ENCODE results near the gene KLF9. TPM values are rescaled to one million over a fixed set of nuclear protein-coding genes. Genes with fewer than 3 reads are reported as not detected.

The KLF9 gene
- total and polyA plus RNA-seq, 9 of the 15 experiments (the other 6 are each of a cell fraction or from before 2014, with no cell fraction given), result 3.3 to 11.9 (median 6.9) TPM

DNA sequence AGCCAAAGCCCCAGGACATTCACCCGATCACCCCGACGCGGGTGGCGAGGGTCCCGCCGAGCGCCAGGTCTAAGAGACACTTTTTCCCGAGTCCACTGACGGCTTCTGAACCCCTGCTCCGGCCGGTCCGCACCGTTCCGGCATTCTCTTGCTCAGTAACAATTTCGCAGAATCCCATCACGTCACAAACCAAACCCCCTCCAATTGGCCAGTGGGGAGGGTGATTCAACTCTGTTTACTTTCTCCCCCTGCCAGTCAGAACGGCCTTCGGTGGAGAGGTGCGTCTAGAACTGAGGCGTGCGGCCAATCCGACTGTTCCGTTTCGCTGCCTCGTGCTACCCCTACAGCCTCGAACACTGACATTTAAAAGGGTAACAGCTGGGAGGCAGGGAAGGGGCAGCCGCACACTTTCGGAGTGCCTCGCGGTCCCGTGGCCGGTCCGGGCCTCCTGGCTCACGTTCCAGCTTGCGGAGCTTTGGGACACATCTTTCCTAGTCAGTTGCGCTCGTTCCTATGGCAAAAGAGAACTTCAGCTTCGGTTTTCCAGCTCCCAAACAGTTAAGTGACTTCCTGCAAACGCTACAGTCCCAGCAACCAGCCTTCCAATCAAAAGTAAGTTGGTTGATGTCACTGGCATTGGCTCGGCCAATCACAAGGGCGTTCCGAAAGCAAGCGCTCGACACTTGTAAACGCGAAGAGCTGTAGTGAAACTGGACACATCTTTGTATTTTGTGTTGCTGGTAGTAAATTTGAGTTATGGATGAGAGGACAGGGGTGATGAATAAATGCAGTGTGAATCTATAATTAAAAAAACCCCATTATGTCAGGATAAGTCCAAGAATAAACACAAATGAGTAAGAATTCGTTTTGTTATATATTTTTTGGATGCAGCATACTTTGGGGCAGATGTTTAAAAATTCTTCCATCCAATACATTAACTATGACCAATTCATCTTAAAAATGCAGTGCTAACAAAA is at the start of gene KLF9 (continued):
- TF ChIP-seq HBP1 (CRISPR knock-in tag; IDR thresholded peaks at IDR 0.05) (no peak), ILK (tag; IDR thresholded peaks at IDR 0.05; ENCODE audit: borderline replicate concordance, low read depth) (no peak), NFIC (IDR thresholded peaks at IDR 0.05) (peak; percentile 67), SIRT6 (IDR thresholded peaks at IDR 0.05; ENCODE audit: low read depth, low read length) (no peak), RFX1 (IDR thresholded peaks at IDR 0.05) (peak; percentile 66), ETS2 (tag; IDR thresholded peaks at IDR 0.05; ENCODE audit: borderline replicate concordance, poor library complexity, severe bottlenecking) (no peak), DLX4 (CRISPR knock-in tag; IDR thresholded peaks at IDR 0.05) (no peak), SFPQ (IDR thresholded peaks at IDR 0.05; ENCODE audit: low read depth, low read length) (no peak), CBX5 (IDR thresholded peaks at IDR 0.05; ENCODE audit: borderline replicate concordance, low read depth) (no peak), CAMTA2 (CRISPR knock-in tag; conservative IDR thresholded peaks at IDR 0.05) (no peak), XRCC5 (IDR thresholded peaks at IDR 0.05; ENCODE audit: low read depth, low read length) (no peak), FOS (IDR thresholded peaks at IDR 0.05; ENCODE audit: extremely low read depth, insufficient read length) (peak; percentile 63), NCOA1 (IDR thresholded peaks at IDR 0.05; ENCODE audit: low read depth) (no peak; the same call in 1 of the 2 replicates), ESRRA (IDR thresholded peaks at IDR 0.05; ENCODE audit: borderline replicate concordance, low read depth) (no peak), ZNF512 (tag; IDR thresholded peaks at IDR 0.05) (no peak), ZC3H11A (IDR thresholded peaks at IDR 0.05; ENCODE audit: low read depth, low read length) (no peak)
- TF ChIP-seq, protein P1, sequence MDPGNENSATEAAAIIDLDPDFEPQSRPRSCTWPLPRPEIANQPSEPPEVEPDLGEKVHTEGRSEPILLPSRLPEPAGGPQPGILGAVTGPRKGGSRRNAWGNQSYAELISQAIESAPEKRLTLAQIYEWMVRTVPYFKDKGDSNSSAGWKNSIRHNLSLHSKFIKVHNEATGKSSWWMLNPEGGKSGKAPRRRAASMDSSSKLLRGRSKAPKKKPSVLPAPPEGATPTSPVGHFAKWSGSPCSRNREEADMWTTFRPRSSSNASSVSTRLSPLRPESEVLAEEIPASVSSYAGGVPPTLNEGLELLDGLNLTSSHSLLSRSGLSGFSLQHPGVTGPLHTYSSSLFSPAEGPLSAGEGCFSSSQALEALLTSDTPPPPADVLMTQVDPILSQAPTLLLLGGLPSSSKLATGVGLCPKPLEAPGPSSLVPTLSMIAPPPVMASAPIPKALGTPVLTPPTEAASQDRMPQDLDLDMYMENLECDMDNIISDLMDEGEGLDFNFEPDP (CRISPR knock-in tag; IDR thresholded peaks at IDR 0.05), result no peak
- TF ChIP-seq, protein P2, sequence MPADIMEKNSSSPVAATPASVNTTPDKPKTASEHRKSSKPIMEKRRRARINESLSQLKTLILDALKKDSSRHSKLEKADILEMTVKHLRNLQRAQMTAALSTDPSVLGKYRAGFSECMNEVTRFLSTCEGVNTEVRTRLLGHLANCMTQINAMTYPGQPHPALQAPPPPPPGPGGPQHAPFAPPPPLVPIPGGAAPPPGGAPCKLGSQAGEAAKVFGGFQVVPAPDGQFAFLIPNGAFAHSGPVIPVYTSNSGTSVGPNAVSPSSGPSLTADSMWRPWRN (IDR thresholded peaks at IDR 0.05; ENCODE audit: low read depth), result no peak
